Measurements from ENCODE around the gene S100A2. TPM values are rescaled to one million over a fixed set of nuclear protein-coding genes. Genes with fewer than 3 reads are reported as not detected.
A peak's percentile ranks its signal among the peaks of the same experiment; 100 is the strongest.

Gene S100A2
- total RNA-seq, 6 experiments from 2014 or later = 7.4 to 12.5 (median 10.4) TPM

DNA sequence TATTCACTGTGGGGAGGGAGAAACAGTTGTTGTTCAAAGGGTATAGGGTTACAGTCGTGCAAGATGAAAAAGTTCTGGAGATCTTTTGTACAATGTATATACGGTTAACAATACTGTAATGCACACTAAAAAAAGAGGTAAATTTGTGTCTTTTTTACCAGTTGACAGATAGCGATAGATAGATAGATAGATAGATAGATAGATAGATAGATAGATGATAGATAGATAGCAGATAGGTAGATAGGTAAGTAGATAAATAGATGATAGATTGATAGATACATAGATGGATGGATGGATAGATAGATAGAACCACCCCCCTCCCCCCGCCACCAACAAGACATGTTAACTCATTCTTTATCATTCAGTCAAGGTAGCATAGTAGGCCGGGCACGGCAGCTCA is 37.1 kb upstream of the S100A2 start:
- H3K4me1 Mint-ChIP-seq (ENCODE audit: low read depth) = peaks cover 30% of the 10 kb centered on the region
- no peaks in the 10 kb centered on the region; the same call in 1 of the 2 replicates for H3K27me3 Mint-ChIP-seq (ENCODE audit: insufficient read depth)
- H3K9me3 Mint-ChIP-seq = no peaks in the 10 kb centered on the region
- DNase-seq = no peak
- no peak for TF ChIP-seq CTCF (IDR thresholded peaks at IDR 0.05)
- H3K27ac Mint-ChIP-seq = no peak overlapping the region
- H3K4me3 Mint-ChIP-seq = no peak overlapping the region
- H3K36me3 Mint-ChIP-seq (ENCODE audit: low read depth) = peaks cover 19% of the 10 kb centered on the region

DNA sequence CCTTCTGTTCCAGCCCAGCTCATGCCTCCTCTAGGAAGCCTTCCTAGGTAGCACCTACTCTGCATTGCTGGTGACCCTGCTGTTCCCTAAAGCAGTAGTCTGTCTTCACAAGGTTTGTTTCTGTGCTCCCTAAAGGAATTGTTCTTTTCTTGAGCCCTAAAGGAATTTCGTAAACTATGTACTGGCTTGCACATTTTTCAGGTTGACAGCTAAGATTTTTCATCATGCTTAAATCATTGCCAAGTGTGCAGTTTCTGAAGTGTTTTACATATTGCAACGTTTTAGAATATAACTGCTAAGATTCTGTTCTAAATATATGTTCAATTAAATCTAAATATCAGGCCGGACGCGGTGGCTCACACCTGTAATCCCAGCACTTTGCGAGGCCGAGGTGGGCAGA is 34.2 kb upstream of the S100A2 start:
- Mint-ChIP-seq H3K4me3 (peak overlapping the region; percentile 25; the same call in 1 of the 2 replicates), H3K4me1 (ENCODE audit: low read depth) (peaks cover 39% of the 10 kb centered on the region)

GRCh38 chr1:153598309-153599172 is 32.9 kb upstream of the S100A2 start:
- peak overlapping the region; percentile 86 for H3K27ac Mint-ChIP-seq
- DNase-seq = peak; percentile 53

More for the DNA sequence above, 34.2 kb upstream of the S100A2 start:
- Mint-ChIP-seq H3K27ac (peak overlapping the region; percentile 53), H3K36me3 (ENCODE audit: low read depth) (peaks cover 23% of the 10 kb centered on the region; the same call in 1 of the 2 replicates), H3K27me3 (ENCODE audit: insufficient read depth) (no peaks in the 10 kb centered on the region; the same call in 1 of the 2 replicates), H3K9me3 (no peaks in the 10 kb centered on the region)
- no peak for TF ChIP-seq CTCF (IDR thresholded peaks at IDR 0.05)
- DNase-seq = no peak

DNA sequence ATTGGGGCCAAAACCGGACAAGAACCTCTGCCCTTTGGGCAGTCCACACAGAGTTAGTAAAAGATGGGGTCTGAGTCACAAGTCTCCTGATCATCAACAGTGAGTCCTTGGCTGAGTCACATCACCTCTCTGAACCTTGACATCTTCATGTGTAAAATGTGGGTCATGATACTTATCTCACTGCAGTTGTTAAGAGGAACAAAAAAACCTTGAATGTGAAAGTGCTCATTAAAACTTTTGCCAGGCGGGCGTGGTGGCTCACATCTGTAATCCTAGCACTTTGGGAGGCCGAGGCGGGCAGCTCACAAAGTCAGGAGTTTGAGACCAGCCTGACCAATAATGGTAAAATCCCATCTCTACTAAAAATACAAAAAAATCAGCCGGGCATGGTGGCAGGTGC is 31.6 kb upstream of the S100A2 start:
- H3K27me3 Mint-ChIP-seq (ENCODE audit: insufficient read depth) = no peaks in the 10 kb centered on the region; the same call in 1 of the 2 replicates
- H3K4me1 Mint-ChIP-seq (ENCODE audit: low read depth) = peaks cover 44% of the 10 kb centered on the region
- peak overlapping the region; percentile 86 for H3K27ac Mint-ChIP-seq
- H3K9me3 Mint-ChIP-seq = no peaks in the 10 kb centered on the region
- DNase-seq = peak; percentile 86
- TF ChIP-seq CTCF (IDR thresholded peaks at IDR 0.05) = no peak
- peak overlapping the region; percentile 33; the same call in 1 of the 2 replicates for H3K4me3 Mint-ChIP-seq
- H3K36me3 Mint-ChIP-seq (ENCODE audit: low read depth) = peaks cover 19% of the 10 kb centered on the region; the same call in 1 of the 2 replicates

More at GRCh38 chr1:153598309-153599172, 32.9 kb upstream of the S100A2 start:
- no peaks in the 10 kb centered on the region; the same call in 1 of the 2 replicates for H3K27me3 Mint-ChIP-seq (ENCODE audit: insufficient read depth)
- H3K9me3 Mint-ChIP-seq = no peaks in the 10 kb centered on the region
- no peak for TF ChIP-seq CTCF (IDR thresholded peaks at IDR 0.05)
- H3K4me3 Mint-ChIP-seq = peak overlapping the region; percentile 28; the same call in 1 of the 2 replicates
- H3K4me1 Mint-ChIP-seq (ENCODE audit: low read depth) = peaks cover 44% of the 10 kb centered on the region
- peaks cover 20% of the 10 kb centered on the region; the same call in 1 of the 2 replicates for H3K36me3 Mint-ChIP-seq (ENCODE audit: low read depth)

DNA sequence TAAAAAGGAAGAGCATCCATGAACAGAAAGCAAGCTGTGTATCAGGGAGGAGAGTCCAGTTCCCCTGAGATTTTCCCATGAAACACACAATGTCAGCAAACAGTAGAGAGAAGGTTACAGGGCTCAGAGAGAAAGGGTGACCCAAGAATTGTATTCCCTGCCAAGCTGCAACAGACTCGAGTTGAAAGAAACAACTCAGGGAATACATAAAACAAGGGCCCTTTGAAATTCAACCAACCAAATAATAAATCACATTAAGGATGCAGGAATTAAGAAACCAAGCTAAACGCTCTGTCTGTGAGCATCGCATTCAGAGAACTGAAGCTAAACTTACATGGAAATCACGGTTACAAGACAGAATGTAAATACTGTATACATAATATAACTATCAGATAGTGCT is 27.1 kb upstream of the S100A2 start:
- peaks cover 19% of the 10 kb centered on the region for H3K36me3 Mint-ChIP-seq (ENCODE audit: low read depth)
- H3K27ac Mint-ChIP-seq = no peak overlapping the region
- no peaks in the 10 kb centered on the region for H3K9me3 Mint-ChIP-seq
- TF ChIP-seq CTCF (IDR thresholded peaks at IDR 0.05) = no peak
- no peak for DNase-seq
- no peaks in the 10 kb centered on the region; the same call in 1 of the 2 replicates for H3K27me3 Mint-ChIP-seq (ENCODE audit: insufficient read depth)
- H3K4me3 Mint-ChIP-seq = no peak overlapping the region
- peaks cover 27% of the 10 kb centered on the region for H3K4me1 Mint-ChIP-seq (ENCODE audit: low read depth)

All from HFFc6 (cell line).